K562 (cell line): Measurements from ENCODE around the gene SLC43A1. TPM values are rescaled to one million over a fixed set of nuclear protein-coding genes. Genes with fewer than 3 reads are reported as not detected.

Experiments used
- ATAC-seq: fragments of 200-7000 bp; cut with Tn5 transposase; 3 replicates; pipeline ENCODE4 v1.9.1; 2020; ENCODE audit warnings: moderate library complexity
- BruUV-seq: library from RNA; stranded (reverse); fragments of 400-500 nt; replicated peaks from 2 replicates; lab custom pipeline; 2021; lab: Mats Ljungman, UMichigan
- CTCF ChIA-PET: fragments of 300-600 bp; formaldehyde crosslinking; extraction: SDS; loops from one replicate; lab custom pipeline; 2021; ENCODE audit warnings: low intra/inter-chr PET ratio; lab: Yijun Ruan, JAX
- POLR2A ChIA-PET: fragments of 300-600, 350-650 bp; sonication (Branson Sonifier 250); formaldehyde crosslinking; extraction: SDS; loops from one replicate; lab custom pipeline; 2021; ENCODE audit warnings: antibody characterized with exemption, inconsistent platforms; lab: Yijun Ruan, JAX
- DNase-seq, 4 experiments: peaks; one replicate each; pipeline versions ENCODE4 v3.0.0 to v3.0.0-alpha.2; 2011 to 2018; ENCODE audit warnings: low spot score in 3 of 4, mixed read lengths in 3 of 4; ENCODE audit errors: extremely low read depth in 1 of 4
- FAIRE-seq: peaks from 2 replicates; lab custom pipeline; 2011; peaks lifted over from hg19 to GRCh38; lab: Jason Lieb, UNC
- H2AFZ ChIP-seq: 2 replicates; pipeline ENCODE4 v1.6.0; 2011; ENCODE audit warnings: low read depth, low read length, control low read depth, inconsistent platforms
- H3K27ac ChIP-seq: fragments of 200-600 bp; 3 replicates; pipeline ENCODE4 v1.8.0; 2011; ENCODE audit warnings: low read depth, mild to moderate bottlenecking, control low read depth, inconsistent platforms, low read length, moderate library complexity, mixed read lengths; ENCODE audit errors: extremely low read depth
- H3K27me3 ChIP-seq, 2 experiments: fragments of 300-600 bp in 1 of 2; 2 replicates in 1 of 2; 3 replicates in 1 of 2; pipeline versions ENCODE4 v1.6.0 to v1.8.0; 2011; ENCODE audit warnings: inconsistent platforms in 2 of 2, low read length in 2 of 2, mild to moderate bottlenecking in 1 of 2, mixed read lengths in 1 of 2, moderate library complexity in 1 of 2; ENCODE audit not compliant: control insufficient read depth in 2 of 2, insufficient read depth in 2 of 2
- H3K36me3 ChIP-seq: fragments of 300-600 bp; 3 replicates; pipeline ENCODE4 v1.8.0; 2011; ENCODE audit warnings: mild to moderate bottlenecking, low read length, inconsistent platforms; ENCODE audit not compliant: control insufficient read depth, insufficient read depth
- H3K4me1 ChIP-seq, 2 experiments: fragments of 200-600 bp in 1 of 2; replicated peaks in 1 of 2; 2 replicates in 1 of 2; 3 replicates in 1 of 2; pipeline versions ENCODE4 v1.5.1 to v1.8.0; 2011; ENCODE audit warnings: inconsistent platforms in 2 of 2, low read length in 2 of 2, mild to moderate bottlenecking in 1 of 2, mixed read lengths in 1 of 2, moderate library complexity in 1 of 2; ENCODE audit not compliant: control insufficient read depth in 2 of 2, insufficient read depth in 2 of 2
- H3K4me2 ChIP-seq: 2 replicates; pipeline ENCODE4 v1.6.1; 2011; ENCODE audit warnings: low read length, control low read depth, inconsistent platforms, mixed read lengths; ENCODE audit not compliant: insufficient read depth
- H3K4me3 ChIP-seq: fragments of 200-600 bp; sonication (generic), shearing (Covaris generic); 2 replicates; pipeline ENCODE4 v1.5.1; 2016; ENCODE audit warnings: control low read depth, inconsistent platforms
- H3K79me2 ChIP-seq: fragments of 200-600 bp; 3 replicates; pipeline ENCODE4 v1.8.0; 2011; ENCODE audit warnings: low read length, inconsistent platforms; ENCODE audit not compliant: control insufficient read depth, insufficient read depth
- H3K9ac ChIP-seq, 2 experiments: 2 replicates each; pipeline versions ENCODE4 v1.6.0 to v1.6.1; 2011; ENCODE audit warnings: low read depth in 2 of 2, low read length in 2 of 2, control low read depth in 1 of 2, inconsistent platforms in 1 of 2, mild to moderate bottlenecking in 1 of 2, mixed read lengths in 1 of 2; ENCODE audit not compliant: insufficient read depth in 1 of 2
- H3K9me1 ChIP-seq: one replicate; pipeline ENCODE4 v1.6.0; 2011; ENCODE audit warnings: inconsistent platforms, mild to moderate bottlenecking, low read length, moderate library complexity; ENCODE audit not compliant: control insufficient read depth, insufficient read depth
- H3K9me3 ChIP-seq: replicated peaks from 2 replicates; pipeline ENCODE4 v1.5.1; 2011; ENCODE audit warnings: low read depth, low read length, inconsistent platforms; ENCODE audit not compliant: control insufficient read depth, insufficient read depth
- H4K20me1 ChIP-seq: replicated peaks from 2 replicates; pipeline ENCODE4 v1.6.1; 2011; ENCODE audit warnings: low read length, inconsistent platforms, mixed read lengths; ENCODE audit not compliant: control insufficient read depth, insufficient read depth
- ARID2 ChIP-seq: fragments of 450-650 bp; IDR thresholded peaks from 2 replicates; pipeline ENCODE4 v1.6.1; 2017; ENCODE audit warnings: antibody characterized with exemption, mild to moderate bottlenecking
- ELK1 ChIP-seq: sonication (generic); formaldehyde crosslinking; IDR thresholded peaks from 2 replicates; pipeline ENCODE4 v1.8.1; 2022; ENCODE audit warnings: missing genetic modification reagents
- HDAC3 ChIP-seq: fragments of 450-650 bp; IDR thresholded peaks from 2 replicates; pipeline ENCODE4 v1.6.1; 2018; ENCODE audit warnings: borderline replicate concordance, mild to moderate bottlenecking, moderate library complexity; ENCODE audit not compliant: partially characterized antibody
- HEY1 ChIP-seq: fragments of 250-450 bp; sonication (Bioruptor Pico); IDR thresholded peaks from 2 replicates; pipeline ENCODE4 v1.5.0; 2020; ENCODE audit warnings: mild to moderate bottlenecking, moderate library complexity, borderline replicate concordance
- HNRNPH1 ChIP-seq: fragments of 200-400 bp; formaldehyde crosslinking; optimal IDR thresholded peaks from 2 replicates; pipeline ENCODE3; 2017; ENCODE audit warnings: low read depth, mild to moderate bottlenecking, low read length, moderate library complexity
- JUND ChIP-seq, 2 experiments: IDR thresholded peaks; 2 replicates in 1 of 2; 3 replicates in 1 of 2; pipeline ENCODE4 v1.6.1; 2011; ENCODE audit warnings: borderline replicate concordance in 2 of 2, low read depth in 2 of 2, low read length in 2 of 2, improper control_type of control experiment in 1 of 2, missing biosample characterization in 1 of 2, missing genetic modification characterization in 1 of 2, missing genetic modification reagents in 1 of 2
- NFXL1 ChIP-seq: fragments of 450-650 bp; formaldehyde crosslinking; IDR thresholded peaks from 2 replicates; pipeline ENCODE4 v1.4.0; 2021; ENCODE audit warnings: mild to moderate bottlenecking
- RUNX1 ChIP-seq: sonication (generic); IDR thresholded peaks from 2 replicates; pipeline ENCODE4 v1.6.1; 2016; ENCODE audit warnings: antibody characterized with exemption, low read depth
- TFE3 ChIP-seq: fragments of 450-650 bp; formaldehyde crosslinking; IDR thresholded peaks from 2 replicates; pipeline ENCODE4 v1.4.0; 2020; ENCODE audit warnings: mild to moderate bottlenecking, mixed read lengths
- ZNF311 ChIP-seq: fragments of 250-450 bp; sonication (Bioruptor Pico); IDR thresholded peaks from 2 replicates; pipeline ENCODE4 v1.4.0; 2020; ENCODE audit warnings: mild to moderate bottlenecking, moderate library complexity
- ZNF41 ChIP-seq: fragments of 250-450 bp; sonication (Bioruptor Pico); conservative IDR thresholded peaks from 2 replicates; pipeline ENCODE4 v1.4.0; 2020; ENCODE audit warnings: mild to moderate bottlenecking
- ZNF444 ChIP-seq: fragments of 250-450 bp; sonication (Bioruptor Pico); IDR thresholded peaks from 2 replicates; pipeline ENCODE4 v1.4.0; 2020; ENCODE audit warnings: mild to moderate bottlenecking, moderate library complexity
- WGBS: fragments of 100-300 bp; shearing (Covaris generic); methylation state at CpG from one replicate; pipeline ENCODE4 v1.1.6; 2016; ENCODE audit warnings: low coverage, mixed read lengths; ENCODE audit not compliant: insufficient coverage; ENCODE audit errors: missing lambda C conversion rate; 5-methylcytosine and 5-hydroxymethylcytosine counted together
- in situ Hi-C: fragments of 300-500 bp; cut with MboI; formaldehyde crosslinking; loops from 4 replicates; pipeline ENCODE4 v1.15.0; 2018; ENCODE audit warnings: inconsistent platforms, mixed read lengths
- intact Hi-C: fragments of 100-400 bp; cut with micrococcal nuclease; formaldehyde crosslinking; loops from 2 replicates; pipeline ENCODE4 v1.14.2; 2022
- polyA plus RNA-seq, 8 experiments: library from polyadenylated mRNA; depleted of rRNA in 4 of 8; stranded (reverse) in 5 of 8; unstranded in 3 of 8; fragments of >200 nt; fragmentation: Nextera tagmentation in 2 of 8; fragmentation: Illumina TruSeq in 1 of 8; extraction: Ambion mirVana in 2 of 8; extraction: Trizol in 1 of 8; gene quantifications; 2 replicates each; pipeline versions ENCODE4 v1.2.1 to v1.2.3, GENCODE V29; 2011 to 2014; ENCODE audit warnings: inconsistent platforms in 1 of 8, missing spikeins in 1 of 8
- total RNA-seq, 7 experiments: library from RNA; depleted of rRNA in 6 of 7; stranded (reverse); fragments of >200 nt in 6 of 7; fragmentation: Illumina TruSeq in 2 of 7; extraction: Trizol in 2 of 7; gene quantifications; 2 replicates each; pipeline versions ENCODE4 v1.2.1 to v1.2.3, GENCODE V29; 2011 to 2021; ENCODE audit warnings: low replicate concordance in 1 of 7
- TF ChIP-seq, protein P1 (sequence below): fragments of 450-650 bp; formaldehyde crosslinking; IDR thresholded peaks from 2 replicates; pipeline ENCODE4 v1.4.0; 2022; ENCODE audit warnings: missing genetic modification characterization

SLC43A1 gene
- total and polyA plus RNA-seq, 9 of the 15 experiments (the other 6 are each of a cell fraction or from before 2014, with no cell fraction given): 2.6 to 41.8 (median 24.6) TPM

DNA sequence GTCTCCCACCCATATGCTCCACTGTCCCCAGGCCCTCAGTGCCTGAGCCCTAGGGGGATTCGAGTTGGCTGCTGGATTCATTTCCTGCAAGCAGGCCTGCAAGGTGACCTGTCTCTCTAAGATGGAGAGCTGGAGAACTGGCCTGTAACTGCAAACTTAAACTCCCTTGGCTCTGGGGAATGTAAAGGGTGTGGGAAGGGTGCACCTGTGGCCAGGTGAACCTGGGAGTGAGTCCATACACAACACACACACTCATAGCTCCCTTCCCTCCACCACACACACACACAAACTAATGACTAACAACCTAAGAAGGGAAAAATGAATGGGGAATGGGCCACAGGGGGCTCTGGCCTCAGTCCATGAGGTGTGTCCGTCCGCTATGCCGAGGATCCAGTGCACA is 36.4 kb upstream of the SLC43A1 start:
- Histone ChIP-seq H3K4me2 (no peak overlapping the region), H3K27me3 (no peaks in the 10 kb centered on the region), H4K20me1 (no peaks in the 10 kb centered on the region), H3K4me3 (no peak overlapping the region), H3K27ac (no peak overlapping the region), H2AFZ (no peak overlapping the region), H3K79me2 (no peaks in the 10 kb centered on the region), H3K9me1 (no peaks in the 10 kb centered on the region), H3K36me3 (no peaks in the 10 kb centered on the region), H3K9ac (0 out of 4 replicates have a peak overlapping the region, but pooled peaks of 1 of the 2 experiments have one; percentile 1), H3K4me1 (peaks cover 5 to 14% of the 10 kb centered on the region in 2 experiments; a peak in 3 of 5 replicates), H3K9me3 (no peaks in the 10 kb centered on the region)
- in situ Hi-C loops (no loop called here), intact Hi-C loops (no loop called here)
- CTCF ChIA-PET: no interaction called here
- FAIRE-seq (no peak), DNase-seq (no peak), ATAC-seq (no peak)
- TF ChIP-seq JUND (IDR thresholded peaks at IDR 0.05; ENCODE audit: borderline replicate concordance, low read depth, low read length): no peak
- no peak for TF ChIP-seq JUND (tag; IDR thresholded peaks at IDR 0.05; ENCODE audit: borderline replicate concordance, low read depth, low read length)
- TF ChIP-seq RUNX1: no peak
- no peak for TF ChIP-seq HEY1 (CRISPR knock-in tag)
- TF ChIP-seq TFE3 (CRISPR knock-in tag): no peak
- TF ChIP-seq ARID2: no peak
- no peak for TF ChIP-seq HDAC3
- TF ChIP-seq ZNF311 (CRISPR knock-in tag): no peak
- TF ChIP-seq ELK1 (CRISPR knock-in tag): no peak
- no peak for TF ChIP-seq ZNF444 (CRISPR knock-in tag)
- TF ChIP-seq ZNF41 (CRISPR knock-in tag): no peak
- no peak for TF ChIP-seq HNRNPH1
- TF ChIP-seq, protein P1, sequence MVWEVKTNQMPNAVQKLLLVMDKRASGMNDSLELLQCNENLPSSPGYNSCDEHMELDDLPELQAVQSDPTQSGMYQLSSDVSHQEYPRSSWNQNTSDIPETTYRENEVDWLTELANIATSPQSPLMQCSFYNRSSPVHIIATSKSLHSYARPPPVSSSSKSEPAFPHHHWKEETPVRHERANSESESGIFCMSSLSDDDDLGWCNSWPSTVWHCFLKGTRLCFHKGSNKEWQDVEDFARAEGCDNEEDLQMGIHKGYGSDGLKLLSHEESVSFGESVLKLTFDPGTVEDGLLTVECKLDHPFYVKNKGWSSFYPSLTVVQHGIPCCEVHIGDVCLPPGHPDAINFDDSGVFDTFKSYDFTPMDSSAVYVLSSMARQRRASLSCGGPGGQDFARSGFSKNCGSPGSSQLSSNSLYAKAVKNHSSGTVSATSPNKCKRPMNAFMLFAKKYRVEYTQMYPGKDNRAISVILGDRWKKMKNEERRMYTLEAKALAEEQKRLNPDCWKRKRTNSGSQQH (CRISPR knock-in tag): no peak
- no peak for TF ChIP-seq NFXL1 (CRISPR knock-in tag)
- BruUV-seq: TSS peak; percentile 59
- POLR2A ChIA-PET: interaction anchor here (0.6 kb wide), 1 partner anchor 472 kb away, joined by 3 read pairs; the partner anchor contains the start of gene OR9Q1
- 77% methylated on average over 3 of the region's 4 CpGs for WGBS
